ENCODE results near the gene APH1B. TPM values are rescaled to one million over a fixed set of nuclear protein-coding genes. Genes with fewer than 3 reads are reported as not detected.
A peak's percentile ranks its signal among the peaks of the same experiment; 100 is the strongest.

Gene APH1B
- total and polyA plus RNA-seq, 9 donors = 8.5 to 13.6 (median 10.9) TPM

DNA sequence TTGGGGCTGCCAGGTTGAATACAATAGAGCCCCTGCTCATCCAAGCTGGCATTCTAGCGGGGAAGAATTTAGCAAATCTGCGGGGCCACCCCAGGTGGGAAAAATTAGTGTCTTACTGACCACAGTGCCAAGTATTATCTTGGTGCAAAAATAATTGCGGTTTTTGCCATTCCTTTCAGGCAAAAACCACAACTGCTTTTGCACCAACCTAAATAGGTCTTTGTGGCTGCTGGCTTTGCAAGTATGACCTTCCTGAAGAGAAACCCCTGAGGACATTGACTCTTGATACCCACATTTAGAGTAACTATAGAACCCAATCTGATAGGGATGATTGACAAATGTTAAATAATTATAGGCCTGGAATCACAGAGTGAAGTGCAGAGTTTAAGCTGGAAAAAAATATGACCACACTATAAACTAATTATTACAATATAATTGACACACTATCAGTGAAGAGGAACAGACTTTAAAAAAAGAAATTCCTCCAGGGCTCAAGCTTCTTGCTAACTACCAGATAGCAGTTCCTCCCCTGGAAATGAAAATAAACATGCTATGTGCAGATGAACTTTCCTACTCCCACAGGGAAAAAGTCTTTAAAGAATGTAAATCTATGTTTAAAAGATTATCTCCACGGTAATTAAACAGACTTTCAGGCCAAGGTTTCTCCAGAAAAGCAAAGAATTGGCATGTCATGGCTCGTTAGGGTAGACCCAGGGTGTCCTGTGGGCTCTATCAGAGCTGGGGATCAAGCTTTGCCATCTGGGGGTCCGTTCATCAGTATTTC is 69.9 kb downstream of the APH1B start:
- H3K27ac ChIP-seq (ENCODE audit: low read length) = no peak overlapping the region
- H3K4me1 ChIP-seq (ENCODE audit: control insufficient read depth, insufficient read depth, low read length) = peaks cover 31% of the 10 kb centered on the region
- no peaks in the 10 kb centered on the region for H3K9me3 ChIP-seq (replicated peaks; ENCODE audit: control insufficient read depth, low read depth, low read length)
- H3K27me3 ChIP-seq (ENCODE audit: control insufficient read depth, insufficient read depth, low read length) = no peaks in the 10 kb centered on the region
- H3K36me3 ChIP-seq (ENCODE audit: control insufficient read depth, insufficient read depth, low read length) = no peaks in the 10 kb centered on the region
- 93% methylated on average over 4 of the region's 6 CpGs for WGBS (ENCODE audit: insufficient coverage)
- peak; percentile 47 for DNase-seq
- H3K4me3 ChIP-seq (ENCODE audit: low read length) = no peak overlapping the region

DNA sequence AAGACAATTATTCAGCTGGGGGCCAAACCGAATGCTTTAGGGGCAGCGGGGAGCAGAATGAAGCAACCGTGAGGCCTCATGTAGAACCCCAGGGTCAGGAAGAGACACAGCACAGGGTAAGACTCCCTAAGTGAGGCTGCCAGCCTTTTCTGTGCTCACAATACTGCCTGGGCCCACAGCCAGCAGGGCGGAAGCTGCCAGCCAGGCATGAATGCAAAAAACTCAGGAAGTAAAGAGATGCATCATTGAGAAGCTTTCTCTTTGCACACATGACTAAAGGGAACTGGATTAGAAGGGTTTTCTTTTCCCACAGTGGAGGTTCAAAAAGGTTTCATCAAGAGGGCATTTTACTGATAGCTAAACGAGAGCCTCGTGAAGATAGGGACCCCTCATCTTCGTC is 71.0 kb downstream of the APH1B start:
- Histone ChIP-seq H3K4me3 (ENCODE audit: low read length) (no peak overlapping the region), H3K27ac (ENCODE audit: low read length) (peak overlapping the region; percentile 54), H3K27me3 (ENCODE audit: control insufficient read depth, insufficient read depth, low read length) (no peaks in the 10 kb centered on the region), H3K9me3 (replicated peaks; ENCODE audit: control insufficient read depth, low read depth, low read length) (no peaks in the 10 kb centered on the region), H3K36me3 (ENCODE audit: control insufficient read depth, insufficient read depth, low read length) (no peaks in the 10 kb centered on the region), H3K4me1 (ENCODE audit: control insufficient read depth, insufficient read depth, low read length) (peaks cover 31% of the 10 kb centered on the region)
- 68% methylated on average over 3 of the region's 7 CpGs for WGBS (ENCODE audit: insufficient coverage)
- peak; percentile 78 for DNase-seq

DNA sequence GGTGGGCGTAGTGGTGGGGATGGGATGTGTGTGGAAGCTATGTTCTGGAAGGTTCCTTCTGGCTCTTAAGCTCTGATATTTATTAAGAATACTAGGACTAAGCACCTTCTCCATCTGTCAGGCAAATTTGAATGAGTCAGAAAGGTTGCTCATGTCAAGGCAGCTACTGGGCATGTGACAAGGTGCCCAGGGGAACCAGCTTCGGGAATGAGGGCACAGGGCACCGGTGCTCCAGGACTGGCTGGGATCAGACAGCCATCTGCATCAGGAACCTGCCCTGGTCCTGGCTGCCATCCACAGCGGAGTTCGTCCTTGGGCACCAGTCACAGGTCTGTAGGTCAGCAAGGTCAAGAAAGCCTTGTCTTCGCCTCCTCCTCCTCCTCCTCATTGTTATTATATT is 71.8 kb downstream of the APH1B start:
- H3K27ac ChIP-seq (ENCODE audit: low read length) = no peak overlapping the region

DNA sequence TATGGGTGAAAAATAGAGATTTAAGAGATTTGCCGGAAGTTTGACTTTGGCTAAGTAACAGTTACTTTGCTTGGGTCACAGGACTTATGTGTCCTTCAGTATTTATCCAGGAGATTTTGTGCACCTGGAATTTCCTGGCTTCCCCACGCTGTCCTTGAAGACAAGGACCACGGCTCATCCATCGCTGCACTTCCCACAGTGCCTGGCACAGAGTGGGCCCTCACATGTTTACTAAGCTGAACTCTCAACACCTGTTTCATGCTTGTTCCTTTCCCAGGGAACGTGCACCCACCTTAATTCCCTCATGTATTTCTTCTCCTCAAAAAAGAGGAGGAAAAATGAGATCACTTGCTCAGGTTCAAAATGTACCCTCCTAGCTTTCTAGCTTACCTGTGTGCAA is 72.2 kb downstream of the APH1B start:
- Histone ChIP-seq H3K27ac (ENCODE audit: low read length) (no peak overlapping the region), H3K4me1 (ENCODE audit: control insufficient read depth, insufficient read depth, low read length) (peaks cover 31% of the 10 kb centered on the region), H3K9me3 (replicated peaks; ENCODE audit: control insufficient read depth, low read depth, low read length) (no peaks in the 10 kb centered on the region), H3K27me3 (ENCODE audit: control insufficient read depth, insufficient read depth, low read length) (no peaks in the 10 kb centered on the region), H3K4me3 (ENCODE audit: low read length) (no peak overlapping the region), H3K36me3 (ENCODE audit: control insufficient read depth, insufficient read depth, low read length) (no peaks in the 10 kb centered on the region)
- WGBS (ENCODE audit: insufficient coverage) = 94% methylated on average over 2 of the region's 5 CpGs
- no peak for DNase-seq

More for the DNA sequence above, 71.8 kb downstream of the APH1B start:
- peaks cover 31% of the 10 kb centered on the region for H3K4me1 ChIP-seq (ENCODE audit: control insufficient read depth, insufficient read depth, low read length)
- H3K4me3 ChIP-seq (ENCODE audit: low read length) = no peak overlapping the region
- no peak for DNase-seq
- no peaks in the 10 kb centered on the region for H3K9me3 ChIP-seq (replicated peaks; ENCODE audit: control insufficient read depth, low read depth, low read length)
- WGBS (ENCODE audit: insufficient coverage) = 100% methylated on average over 2 of the region's 6 CpGs
- H3K27me3 ChIP-seq (ENCODE audit: control insufficient read depth, insufficient read depth, low read length) = no peaks in the 10 kb centered on the region
- H3K36me3 ChIP-seq (ENCODE audit: control insufficient read depth, insufficient read depth, low read length) = no peaks in the 10 kb centered on the region

DNA sequence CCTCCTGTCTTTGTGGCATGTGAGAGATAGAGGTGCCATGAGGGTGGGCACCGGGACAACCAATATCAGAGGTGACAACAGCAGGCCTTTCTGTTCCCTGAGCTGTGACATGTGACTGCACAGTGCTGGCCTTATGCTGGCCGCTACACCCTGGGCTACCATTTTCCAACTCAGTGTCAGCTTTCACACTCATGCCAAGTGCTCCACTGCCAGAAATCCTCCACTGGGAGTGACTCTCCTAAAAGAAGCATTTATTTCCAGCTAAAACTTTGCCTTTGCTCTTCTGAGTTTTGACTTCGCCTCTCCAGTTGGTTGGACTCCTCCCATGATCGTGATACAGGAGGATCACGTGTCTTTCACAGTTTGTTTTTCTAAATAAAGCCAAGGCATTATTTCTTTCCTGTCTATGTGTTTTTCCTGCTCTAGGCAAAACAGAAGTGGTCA is 72.8 kb downstream of the APH1B start:
- peak; percentile 95 for DNase-seq
- Histone ChIP-seq H3K4me3 (ENCODE audit: low read length) (no peak overlapping the region), H3K27ac (ENCODE audit: low read length) (no peak overlapping the region), H3K4me1 (ENCODE audit: control insufficient read depth, insufficient read depth, low read length) (peaks cover 31% of the 10 kb centered on the region), H3K36me3 (ENCODE audit: control insufficient read depth, insufficient read depth, low read length) (no peaks in the 10 kb centered on the region), H3K9me3 (replicated peaks; ENCODE audit: control insufficient read depth, low read depth, low read length) (no peaks in the 10 kb centered on the region), H3K27me3 (ENCODE audit: control insufficient read depth, insufficient read depth, low read length) (no peaks in the 10 kb centered on the region)
- WGBS (ENCODE audit: insufficient coverage) = 48% methylated on average over 2 of the region's 5 CpGs

DNA sequence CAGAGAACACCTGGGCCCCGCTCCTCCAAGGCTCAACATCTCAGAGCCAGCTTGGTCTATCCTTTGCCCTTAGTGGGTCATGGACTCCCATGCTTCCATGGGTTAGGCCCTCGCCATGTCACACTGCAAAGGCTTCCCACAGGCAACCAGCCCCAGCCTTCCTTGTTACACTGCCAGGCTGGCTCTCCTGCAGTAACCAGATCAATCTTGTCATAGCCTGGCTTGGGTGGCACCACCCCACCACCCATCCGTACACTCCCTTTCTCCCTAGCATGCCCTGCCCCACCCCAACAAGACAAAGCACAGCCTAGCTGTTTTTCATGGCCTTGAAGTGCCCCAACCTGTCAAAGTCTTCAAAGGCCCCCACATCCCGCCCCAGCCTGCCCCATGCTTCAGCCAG is 73.8 kb downstream of the APH1B start:
- Histone ChIP-seq H3K4me3 (ENCODE audit: low read length) (no peak overlapping the region), H3K27me3 (ENCODE audit: control insufficient read depth, insufficient read depth, low read length) (no peaks in the 10 kb centered on the region), H3K4me1 (ENCODE audit: control insufficient read depth, insufficient read depth, low read length) (peaks cover 31% of the 10 kb centered on the region), H3K36me3 (ENCODE audit: control insufficient read depth, insufficient read depth, low read length) (no peaks in the 10 kb centered on the region), H3K9me3 (replicated peaks; ENCODE audit: control insufficient read depth, low read depth, low read length) (no peaks in the 10 kb centered on the region), H3K27ac (ENCODE audit: low read length) (no peak overlapping the region)
- WGBS (ENCODE audit: insufficient coverage) = 93% methylated on average over 4 of the region's 4 CpGs
- no peak for DNase-seq

DNA sequence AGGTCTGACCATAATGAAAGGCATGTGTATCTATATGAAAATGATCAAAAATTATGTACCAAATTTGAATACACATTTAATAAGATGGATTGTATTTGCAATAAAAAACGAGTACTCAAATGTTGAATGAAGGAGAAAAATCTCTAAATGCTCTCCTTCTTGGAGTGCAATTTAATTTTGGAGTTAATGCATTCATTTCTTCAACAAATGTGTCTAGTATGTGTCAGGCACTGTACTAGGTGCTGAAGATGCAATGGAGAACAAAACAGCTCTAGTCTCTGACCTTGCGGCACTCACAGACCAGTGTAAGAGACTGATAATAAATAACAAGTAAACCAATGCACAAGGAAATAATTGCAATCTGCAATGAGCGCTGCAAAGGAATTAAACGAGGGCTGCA is 75.4 kb downstream of the APH1B start:
- no peak overlapping the region for H3K27ac ChIP-seq (ENCODE audit: low read length)
- WGBS (ENCODE audit: insufficient coverage) = 93% methylated on average over 2 of the region's 4 CpGs
- no peaks in the 10 kb centered on the region for H3K27me3 ChIP-seq (ENCODE audit: control insufficient read depth, insufficient read depth, low read length)
- H3K4me3 ChIP-seq (ENCODE audit: low read length) = no peak overlapping the region
- no peaks in the 10 kb centered on the region for H3K9me3 ChIP-seq (replicated peaks; ENCODE audit: control insufficient read depth, low read depth, low read length)
- DNase-seq = no peak
- no peaks in the 10 kb centered on the region for H3K36me3 ChIP-seq (ENCODE audit: control insufficient read depth, insufficient read depth, low read length)
- H3K4me1 ChIP-seq (ENCODE audit: control insufficient read depth, insufficient read depth, low read length) = peaks cover 22% of the 10 kb centered on the region

DNA sequence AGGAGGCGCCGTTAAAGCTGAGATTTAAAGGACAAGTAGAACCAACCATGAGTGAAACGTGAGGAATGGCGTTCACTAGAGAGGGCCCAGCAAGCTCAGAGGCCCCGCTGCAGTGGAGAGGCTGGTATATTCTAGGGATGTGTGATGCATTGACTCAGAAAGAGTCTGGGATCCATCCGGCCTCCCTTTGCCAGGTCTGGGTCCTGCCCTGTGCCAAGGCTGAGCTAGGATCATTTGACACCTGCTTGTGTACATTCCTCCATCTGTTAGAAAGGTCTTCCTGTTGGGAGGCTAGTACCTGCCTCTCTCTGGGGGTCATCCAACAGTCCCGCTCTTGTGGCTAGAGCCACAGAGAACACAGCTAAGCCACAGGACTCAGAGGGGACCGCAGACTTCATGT is 75.9 kb downstream of the APH1B start:
- whole genome bisulfite sequencing (ENCODE audit: insufficient coverage) = 74% methylated on average over 6 of the region's 8 CpGs
- no peaks in the 10 kb centered on the region for H3K9me3 ChIP-seq (replicated peaks; ENCODE audit: control insufficient read depth, low read depth, low read length)
- H3K4me1 ChIP-seq (ENCODE audit: control insufficient read depth, insufficient read depth, low read length) = peaks cover 17% of the 10 kb centered on the region
- no peak overlapping the region for H3K4me3 ChIP-seq (ENCODE audit: low read length)
- H3K27ac ChIP-seq (ENCODE audit: low read length) = no peak overlapping the region
- H3K27me3 ChIP-seq (ENCODE audit: control insufficient read depth, insufficient read depth, low read length) = no peaks in the 10 kb centered on the region
- no peaks in the 10 kb centered on the region for H3K36me3 ChIP-seq (ENCODE audit: control insufficient read depth, insufficient read depth, low read length)
- DNase-seq = no peak

DNA sequence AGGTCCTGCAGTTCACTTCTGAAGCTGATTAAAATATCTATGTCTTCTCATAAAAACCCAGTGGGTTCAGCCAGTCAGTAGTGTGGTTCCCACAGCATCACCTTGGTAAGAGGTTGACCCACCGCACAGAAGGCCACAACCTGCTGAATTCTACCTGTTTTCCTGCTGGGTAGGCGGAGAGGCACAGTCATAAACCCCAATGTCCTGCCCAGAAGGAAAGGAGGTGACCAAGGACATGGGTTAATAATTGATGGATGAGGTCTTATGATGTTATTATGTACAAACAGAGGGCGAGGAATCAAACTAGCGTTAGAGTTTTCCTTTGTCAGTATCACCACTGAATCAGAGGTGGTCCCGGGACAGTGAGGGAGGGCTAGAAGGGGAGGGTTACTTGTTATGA is 76.5 kb downstream of the APH1B start:
- DNase-seq = no peak
- no peaks in the 10 kb centered on the region for H3K27me3 ChIP-seq (ENCODE audit: control insufficient read depth, insufficient read depth, low read length)
- WGBS (ENCODE audit: insufficient coverage) = 92% methylated on average over 2 of the region's 5 CpGs

DNA sequence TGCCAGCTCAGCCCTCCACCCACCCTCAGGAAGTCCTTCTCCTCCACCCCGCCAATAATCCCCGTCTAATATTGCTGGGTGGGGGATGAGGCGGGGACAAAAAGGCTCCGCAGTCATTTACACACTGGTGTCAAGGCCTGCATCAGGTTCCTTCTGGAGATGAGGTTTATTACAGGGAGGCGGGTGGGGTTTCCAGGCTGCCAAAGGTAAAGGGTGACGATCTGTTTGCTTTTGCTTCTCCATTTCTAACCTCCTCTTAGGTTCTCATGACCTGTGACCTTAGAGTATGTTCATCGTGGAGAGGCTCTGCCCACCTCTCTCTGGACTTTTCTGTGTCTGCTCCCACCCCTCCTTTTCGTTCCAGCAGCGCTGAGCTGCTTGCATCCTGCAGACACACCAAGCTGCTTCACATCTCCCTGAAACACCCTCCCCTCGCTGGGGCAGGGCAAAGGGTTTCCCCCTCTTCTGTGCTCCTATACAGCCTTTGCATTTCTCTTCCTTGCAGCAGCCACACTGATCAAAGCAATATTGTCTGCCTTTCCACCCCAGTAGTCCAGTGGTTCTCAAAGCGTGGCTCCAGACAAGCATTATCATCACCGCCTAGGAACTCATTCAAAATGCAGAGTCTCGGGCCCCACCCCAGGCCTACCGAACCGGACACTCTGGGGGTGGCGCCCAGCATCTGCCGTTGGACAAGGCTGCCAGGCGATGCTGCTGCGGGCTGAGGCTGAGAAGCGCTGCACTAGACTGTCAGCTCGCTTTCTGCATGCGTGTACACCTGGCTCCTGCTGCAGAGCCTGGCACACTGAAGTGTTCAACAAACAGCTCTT is 77.6 kb downstream of the APH1B start:
- DNase-seq = no peak
- H3K4me1 ChIP-seq (ENCODE audit: control insufficient read depth, insufficient read depth, low read length) = peaks cover 5% of the 10 kb centered on the region

More for the DNA sequence above, 76.5 kb downstream of the APH1B start:
- Histone ChIP-seq H3K9me3 (replicated peaks; ENCODE audit: control insufficient read depth, low read depth, low read length) (no peaks in the 10 kb centered on the region), H3K27ac (ENCODE audit: low read length) (no peak overlapping the region), H3K4me3 (ENCODE audit: low read length) (no peak overlapping the region), H3K4me1 (ENCODE audit: control insufficient read depth, insufficient read depth, low read length) (peaks cover 11% of the 10 kb centered on the region), H3K36me3 (ENCODE audit: control insufficient read depth, insufficient read depth, low read length) (no peaks in the 10 kb centered on the region)

More for the DNA sequence above, 77.6 kb downstream of the APH1B start:
- peaks cover 4% of the 10 kb centered on the region for H3K9me3 ChIP-seq (replicated peaks; ENCODE audit: control insufficient read depth, low read depth, low read length)
- H3K36me3 ChIP-seq (ENCODE audit: control insufficient read depth, insufficient read depth, low read length) = no peaks in the 10 kb centered on the region
- no peak overlapping the region for H3K27ac ChIP-seq (ENCODE audit: low read length)
- 64% methylated on average over 15 of the region's 22 CpGs for WGBS (ENCODE audit: insufficient coverage)
- H3K27me3 ChIP-seq (ENCODE audit: control insufficient read depth, insufficient read depth, low read length) = no peaks in the 10 kb centered on the region
- H3K4me3 ChIP-seq (ENCODE audit: low read length) = no peak overlapping the region
